HG02981 (cell line): ENCODE measurements around the gene B3GAT3.
"Not testable (repeated sequence)": the region's sequence is repeated elsewhere in the genome, so short reads cannot be mapped to it uniquely, and the experiment has no call there.

ENCODE experiments used
- ATAC-seq: cut with Tn5 transposase; IDR thresholded peaks from one replicate; pipeline ENCODE4 v1.9.1; 2021; ENCODE audit warnings: mild to moderate bottlenecking, moderate library complexity; ENCODE audit not compliant: unreplicated experiment

Gene B3GAT3

DNA sequence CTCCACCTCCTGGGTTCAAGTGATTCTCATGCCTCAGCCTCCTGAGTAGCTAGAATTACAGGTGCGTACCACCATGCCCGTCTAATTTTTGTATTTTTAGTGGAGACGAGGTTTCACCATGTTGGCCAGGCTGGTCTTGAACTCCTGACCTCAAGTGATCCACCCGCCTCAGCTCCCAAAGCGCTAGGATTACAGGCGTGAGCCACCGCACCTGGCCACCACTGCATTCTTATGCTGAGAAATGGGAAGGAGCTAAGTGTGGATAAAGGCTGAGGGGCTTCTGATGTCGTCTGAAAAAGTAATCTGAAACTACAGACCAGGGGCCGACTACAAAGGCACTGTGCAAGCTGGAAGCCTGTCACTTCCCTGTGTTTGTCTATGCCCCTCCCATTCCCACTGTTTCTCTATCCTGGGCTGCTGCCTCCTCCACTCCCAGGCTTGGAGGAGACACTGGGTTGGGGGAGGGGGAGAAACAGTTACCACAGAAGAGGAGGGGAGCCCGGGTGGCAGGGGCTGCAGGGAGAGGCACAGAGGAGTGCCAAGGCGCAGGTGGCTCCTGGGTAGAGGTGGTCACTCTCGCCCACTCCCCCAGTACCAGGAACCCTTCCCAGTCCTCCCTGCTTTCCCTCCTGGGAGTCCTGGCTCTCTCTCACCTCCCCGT lies 17.2 kb downstream of the B3GAT3 start:
- no peak for ATAC-seq

DNA sequence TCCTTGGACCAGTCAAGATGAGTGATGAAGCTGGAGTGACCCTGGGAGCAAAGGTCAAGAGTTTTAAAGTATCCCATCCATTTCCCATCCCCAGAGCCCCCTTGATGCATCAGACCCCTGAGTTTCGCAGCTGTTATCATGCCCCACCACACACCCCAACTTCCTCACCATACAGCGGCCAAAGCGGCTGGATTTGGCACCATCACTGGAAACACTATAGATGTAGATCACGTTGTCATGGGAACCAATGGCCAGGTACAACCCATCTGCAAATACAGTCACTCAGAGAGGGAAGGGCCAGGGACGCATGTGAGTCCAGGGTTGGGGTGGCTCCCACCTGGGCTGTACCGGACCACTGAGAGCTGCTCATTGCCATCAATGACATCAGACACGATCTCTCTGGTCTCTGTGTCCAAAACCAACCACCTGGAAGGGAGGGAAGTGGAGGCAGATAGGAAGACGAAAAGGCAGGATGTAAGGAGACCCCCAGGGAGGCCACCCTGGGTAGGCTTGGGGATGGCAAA lies 17.9 kb downstream of the B3GAT3 start:
- ATAC-seq: no peak

DNA sequence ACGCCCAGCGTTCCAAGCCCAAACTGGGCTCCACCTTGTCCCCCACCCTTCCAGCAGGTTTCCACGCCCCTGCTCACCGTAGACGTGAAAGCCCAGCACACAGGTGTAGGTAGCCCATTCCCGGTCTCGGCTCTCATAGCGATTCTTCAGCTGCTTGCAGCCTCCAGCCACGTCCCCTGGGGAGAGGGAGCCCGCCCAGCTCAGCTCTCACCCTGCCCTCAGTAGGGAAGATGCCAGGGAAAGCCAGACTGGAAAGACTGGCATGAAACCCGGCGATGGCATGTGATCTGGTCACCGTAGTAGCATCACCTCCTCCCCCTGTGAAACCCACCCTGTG lies 18.7 kb downstream of the B3GAT3 start:
- ATAC-seq: no peak

DNA sequence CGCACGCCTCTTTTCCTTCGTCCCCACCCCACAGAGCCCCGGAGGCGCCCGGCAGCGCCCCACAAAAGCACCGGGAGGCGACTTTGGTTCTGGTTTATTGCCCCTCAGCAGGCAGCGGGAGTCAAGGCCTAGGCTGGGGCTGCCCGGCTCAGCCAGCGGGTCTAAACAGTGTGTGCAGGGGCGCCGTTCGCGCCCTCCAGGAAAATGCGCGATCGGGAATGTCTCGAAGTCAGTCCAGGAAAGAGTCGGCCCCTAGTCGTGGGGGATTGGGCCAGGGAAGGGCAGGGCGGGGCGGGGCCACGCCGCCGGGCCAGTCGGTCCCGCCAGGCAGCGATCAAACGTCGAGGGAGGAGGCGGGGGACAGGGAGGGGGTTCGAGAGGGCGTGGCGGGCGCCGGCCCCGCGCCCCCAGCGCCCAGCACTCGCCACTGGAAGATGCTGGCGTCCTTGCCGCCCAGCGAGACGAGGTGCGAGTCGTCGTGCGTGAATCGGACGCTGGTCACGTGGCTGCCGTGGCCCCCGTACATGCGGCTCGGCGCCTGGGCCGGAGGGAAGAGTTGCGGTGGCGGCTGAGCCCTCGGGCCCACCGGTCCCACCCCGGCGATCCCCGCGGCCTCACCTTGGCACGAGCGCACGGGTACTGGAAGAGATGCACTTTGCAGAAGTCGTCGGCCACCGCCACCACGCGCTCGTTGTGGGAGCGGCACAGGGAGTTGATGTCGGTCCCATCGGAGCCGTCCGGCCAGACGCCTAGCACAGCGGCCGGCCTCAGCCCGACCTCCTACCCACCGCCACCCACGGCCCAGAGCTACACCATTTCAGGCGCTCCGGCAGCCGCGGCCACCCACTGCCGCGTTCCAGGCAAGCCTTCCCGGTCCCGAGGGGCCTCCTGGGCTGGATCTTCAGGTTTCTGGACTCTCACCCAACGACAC lies 19.4 kb downstream of the B3GAT3 start:
- no peak for ATAC-seq

DNA sequence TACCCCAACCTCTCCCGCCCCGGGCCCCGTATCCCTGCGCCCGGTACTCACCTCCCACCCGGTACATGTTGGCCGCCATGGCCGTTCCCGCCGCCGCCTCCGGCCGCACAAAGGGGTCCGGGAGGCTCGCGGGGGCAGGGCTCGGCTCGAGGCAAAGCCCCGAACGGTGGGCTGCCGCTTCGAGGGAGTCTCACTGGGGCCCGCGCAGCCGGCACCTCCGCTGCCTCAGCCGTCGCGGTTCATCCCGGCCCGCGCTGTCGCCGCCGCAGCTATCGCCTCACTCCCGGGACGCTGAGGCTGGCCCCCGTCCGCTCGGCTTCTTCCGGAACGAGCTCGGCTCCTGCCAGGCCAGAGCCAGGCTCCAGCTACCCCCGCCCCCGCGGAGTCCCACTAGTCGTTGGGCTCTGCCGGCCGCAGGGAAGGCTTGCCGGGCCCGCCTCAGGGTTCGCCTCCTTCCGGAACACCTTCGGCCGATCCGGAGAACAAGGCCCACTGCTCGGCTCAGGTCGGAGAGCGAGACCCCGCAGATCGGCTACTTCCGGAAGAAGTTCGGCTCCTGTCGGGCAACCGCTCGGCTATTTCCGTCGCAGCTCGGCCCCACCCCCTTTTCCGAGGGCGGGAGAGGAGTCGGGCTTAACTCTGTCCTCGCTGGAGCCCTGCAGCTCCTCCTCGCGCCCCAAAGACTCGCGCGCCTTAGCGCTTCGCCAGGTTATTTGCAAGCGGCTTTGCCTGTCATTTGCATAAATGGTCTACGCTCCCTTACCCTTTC lies 20.2 kb downstream of the B3GAT3 start, which contains the start of gene MTA2:
Gene MTA2, minus strand, starts transcription at position 494 of the 769 bp plus-strand sequence. Its CDS starts 415 bp downstream, at position 79.
- ATAC-seq: peak; percentile 68

DNA sequence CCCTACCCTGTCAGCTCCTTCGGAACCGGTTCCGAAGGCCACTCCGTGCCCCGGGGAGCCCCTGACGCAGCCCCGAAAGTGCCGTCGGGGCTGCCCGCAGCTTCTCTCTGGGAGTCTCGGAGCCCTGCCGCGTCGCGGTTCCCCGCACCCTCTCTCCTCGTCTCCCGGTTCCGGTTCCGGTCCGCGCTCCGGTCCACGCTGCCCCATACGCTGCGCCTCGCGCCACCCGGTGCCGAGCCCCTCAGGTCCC lies 20.7 kb downstream of the B3GAT3 start:
- ATAC-seq: no peak

DNA sequence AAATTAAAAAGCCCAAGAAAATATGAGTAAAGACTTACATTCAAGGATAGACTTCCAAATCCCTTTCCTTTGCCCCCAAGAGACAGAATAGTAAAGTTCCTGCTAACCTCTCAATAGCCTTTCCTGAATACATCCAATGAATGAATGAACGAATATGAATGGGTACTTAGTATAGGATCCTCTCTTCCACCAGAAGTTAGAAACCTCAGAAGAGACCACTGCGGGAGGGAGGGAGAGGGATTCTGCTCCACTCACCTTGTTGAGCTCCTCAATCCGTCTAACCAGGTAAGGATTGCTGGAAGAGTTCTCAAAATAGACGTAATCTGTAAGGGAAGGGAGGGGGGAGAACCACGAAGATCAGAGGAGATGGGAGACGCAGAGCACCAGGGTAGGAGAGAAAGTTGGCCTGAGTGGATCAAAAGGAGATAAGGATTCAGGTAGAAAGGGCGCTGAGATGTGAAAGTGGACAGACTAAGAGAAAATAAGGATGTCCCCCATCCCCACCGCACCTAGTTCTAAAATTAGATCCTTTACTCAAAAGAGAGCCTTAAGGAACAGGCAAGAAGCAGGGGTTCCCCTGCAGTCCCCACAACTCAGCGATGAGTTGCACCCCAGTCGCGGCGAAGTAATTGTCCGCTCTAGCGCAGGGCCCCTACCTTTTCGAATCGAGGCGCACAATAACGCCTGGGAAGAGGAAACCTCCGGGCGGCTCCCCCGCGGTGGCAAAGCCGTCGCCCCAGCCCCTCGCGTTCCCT lies 21.2 kb downstream of the B3GAT3 start:
- no peak for ATAC-seq

DNA sequence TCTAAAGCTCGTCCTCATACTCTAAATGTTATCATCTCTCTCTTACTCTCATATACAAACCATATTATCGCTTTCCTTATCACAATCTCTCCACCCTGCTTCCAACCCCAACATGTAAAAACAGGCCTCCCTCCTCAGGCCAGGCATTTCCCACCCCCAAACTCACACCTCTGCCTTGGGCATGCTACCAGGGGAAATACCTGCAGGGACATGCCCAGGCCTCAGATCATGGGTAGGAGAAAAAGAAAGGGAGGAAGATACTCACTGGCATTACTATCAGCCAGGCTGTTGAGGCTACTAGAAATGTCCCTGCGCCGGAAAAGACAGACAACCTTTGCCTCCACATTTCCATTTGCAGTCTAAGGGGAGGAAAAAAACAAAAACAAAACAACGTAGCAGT lies 21.9 kb downstream of the B3GAT3 start:
- no peak for ATAC-seq

DNA sequence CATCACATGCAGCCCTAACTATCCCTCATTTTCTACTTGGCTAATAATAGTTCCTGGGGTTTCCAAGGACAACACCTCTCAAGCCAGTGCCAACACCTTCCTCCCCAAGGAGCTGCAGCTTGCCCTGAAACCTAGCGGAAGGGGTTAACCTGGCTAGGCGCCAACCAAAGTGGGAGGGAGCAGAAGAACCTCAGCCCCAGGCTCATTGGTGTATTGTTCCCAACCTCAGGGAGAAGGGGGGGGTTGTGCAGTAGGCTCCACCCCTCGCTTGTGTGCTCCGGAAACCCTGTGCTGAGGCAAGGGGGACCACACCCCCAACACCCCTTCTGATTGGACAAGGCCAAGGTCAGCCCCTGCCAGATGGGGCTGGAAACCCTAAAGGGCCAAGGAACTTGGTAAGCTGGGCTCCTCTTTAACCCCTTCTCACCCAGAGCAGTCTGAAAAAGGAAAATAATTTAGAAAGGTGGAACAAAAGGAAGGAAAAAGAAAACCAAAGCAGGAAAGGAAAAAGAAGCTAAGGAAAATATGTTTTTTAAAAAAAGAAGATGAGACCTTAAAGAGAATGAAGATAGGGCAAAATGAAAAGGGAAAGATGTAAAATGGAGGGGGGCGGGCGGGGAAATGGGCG lies 22.6 kb downstream of the B3GAT3 start:
- ATAC-seq: peak; percentile 54

DNA sequence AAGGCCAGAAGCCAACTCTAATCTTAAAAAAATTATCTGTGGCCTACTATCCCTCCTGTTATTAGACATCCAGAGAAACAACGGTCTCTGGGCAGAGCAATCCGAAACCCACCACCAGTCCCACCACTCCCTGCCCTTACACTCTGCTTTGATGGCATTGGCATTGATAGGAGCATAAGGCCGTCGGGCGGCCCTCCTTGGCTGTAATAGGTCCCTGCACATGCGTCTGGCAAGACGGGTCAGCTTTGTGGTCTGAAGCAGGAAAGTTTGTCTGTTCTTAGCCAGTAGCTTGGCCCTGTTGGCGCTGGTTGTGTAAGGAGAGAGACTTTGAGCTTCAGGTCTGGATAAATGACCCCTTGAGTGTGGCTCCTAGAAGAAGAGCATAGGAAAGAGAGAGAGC lies 26.7 kb downstream of the B3GAT3 start:
- no peak for ATAC-seq

DNA sequence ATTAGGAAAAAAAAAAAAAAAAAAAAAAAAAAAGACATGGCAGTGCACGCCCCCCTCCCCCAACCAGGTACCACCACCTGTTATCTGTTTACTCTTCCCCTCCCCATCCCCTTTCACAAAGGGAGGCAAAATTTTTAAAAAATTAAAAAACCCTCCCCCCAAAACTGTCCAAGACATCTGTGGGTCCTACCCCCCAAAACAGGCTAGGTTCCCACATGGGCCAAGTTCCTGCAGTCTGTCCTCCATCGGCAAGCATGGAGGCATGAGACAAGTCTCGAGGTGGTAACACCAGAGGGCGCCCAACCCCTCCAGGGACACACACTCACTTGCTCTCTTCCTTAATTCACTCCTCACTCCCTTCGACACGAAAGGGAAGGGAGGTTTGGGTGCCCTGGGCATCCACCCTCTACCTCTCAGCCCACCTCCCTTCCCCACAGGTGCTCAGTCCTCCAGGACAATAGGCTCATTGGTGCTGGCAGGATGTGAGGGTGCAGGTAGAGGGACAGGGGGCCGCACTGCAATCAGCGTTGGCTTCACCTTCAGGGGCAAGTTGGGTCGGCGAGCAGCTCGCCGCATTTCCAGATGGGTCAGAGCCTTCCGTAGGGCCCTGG lies 28.2 kb downstream of the B3GAT3 start:
- ATAC-seq: no peak

DNA sequence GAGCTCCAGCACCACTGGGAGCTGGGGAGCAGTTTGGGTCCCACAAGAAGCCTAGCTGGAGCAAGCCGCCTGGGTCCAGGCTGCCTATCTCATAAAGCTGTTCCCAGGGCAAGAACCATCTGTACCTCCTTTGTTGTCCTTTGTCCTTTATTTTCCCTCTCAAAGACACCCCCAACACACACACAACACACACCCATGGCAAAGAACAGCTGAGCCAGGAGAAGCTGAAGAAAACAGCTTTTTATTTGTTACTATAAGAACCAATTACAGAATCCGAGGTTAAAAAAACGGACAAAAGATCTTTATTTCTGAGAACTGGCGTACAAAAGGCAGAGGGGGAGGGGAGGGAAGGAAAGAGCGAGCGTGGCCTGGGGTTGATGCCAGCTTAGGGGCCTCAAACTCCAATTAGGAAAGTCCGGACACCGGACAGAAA lies 28.8 kb downstream of the B3GAT3 start:
- ATAC-seq: no peak

DNA sequence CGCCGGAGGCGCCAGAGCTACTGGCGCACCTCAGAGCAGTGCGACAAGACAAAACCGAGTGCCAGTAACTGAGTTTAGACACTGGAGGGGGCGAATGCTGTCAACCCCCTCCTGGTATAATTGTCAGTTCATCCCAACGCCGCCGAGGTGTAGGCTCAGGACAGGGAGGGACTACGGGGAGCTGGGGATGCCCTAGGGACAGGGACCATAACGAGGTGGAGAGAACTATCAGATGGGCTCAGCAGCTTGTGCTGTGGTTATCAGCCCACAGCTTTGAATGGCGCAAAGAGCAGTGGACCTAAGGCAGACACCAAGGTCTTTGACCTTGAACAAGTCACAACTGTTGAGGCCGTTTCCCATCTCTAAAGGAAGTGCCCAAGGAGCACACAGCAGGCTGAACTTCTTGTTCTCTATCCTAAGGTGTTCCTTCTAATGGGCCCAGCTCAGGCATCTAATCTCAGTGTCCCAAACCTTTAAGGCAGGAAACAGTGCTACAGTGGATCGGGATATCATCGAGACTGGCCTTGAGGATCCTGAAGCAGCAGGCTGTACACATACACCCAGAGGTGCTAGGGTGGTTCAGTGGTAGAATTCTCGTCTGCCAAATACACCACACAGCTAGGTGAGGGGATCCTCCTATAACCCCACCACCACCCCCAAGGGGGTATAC lies 29.5 kb downstream of the B3GAT3 start:
- ATAC-seq: no peak

DNA sequence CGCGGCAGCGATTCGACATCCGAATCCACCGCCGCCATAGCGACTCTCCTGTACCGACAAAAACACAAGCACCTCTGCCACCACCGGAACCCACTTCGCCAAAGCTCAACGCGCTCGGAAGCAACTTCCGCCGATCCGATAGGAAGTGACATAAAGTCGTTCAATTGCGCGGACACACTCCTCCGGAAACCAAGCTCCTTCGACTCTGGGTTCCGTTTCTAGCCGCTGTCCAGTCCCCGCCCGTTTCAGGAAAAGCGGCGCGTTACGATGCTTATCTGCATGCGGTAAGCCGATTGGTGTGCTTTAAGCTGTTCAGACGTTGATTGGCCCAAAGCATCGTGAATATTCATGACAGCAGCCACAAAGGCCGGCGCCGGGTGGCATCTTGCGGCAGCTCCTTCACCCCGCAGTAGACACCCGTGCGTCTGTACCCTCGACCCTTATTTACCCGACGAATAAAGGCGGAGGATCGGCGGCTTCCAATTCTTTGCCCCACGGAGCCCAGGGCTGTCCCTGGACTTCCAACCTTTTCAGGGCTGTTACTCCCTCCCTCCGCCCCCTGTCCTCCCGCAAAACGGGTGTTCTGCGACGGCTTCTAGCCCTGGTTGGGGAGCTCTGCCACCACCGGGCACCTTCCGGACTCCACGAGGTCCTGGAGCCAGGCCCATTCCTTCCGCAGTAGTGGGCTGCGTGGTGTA lies 30.2 kb downstream of the B3GAT3 start, which contains the start of gene TUT1:
Gene TUT1, minus strand, starts transcription at position 76 of the 698 bp plus-strand sequence. Its CDS starts 38 bp downstream, at position 38.
- ATAC-seq: peak; percentile 87

DNA sequence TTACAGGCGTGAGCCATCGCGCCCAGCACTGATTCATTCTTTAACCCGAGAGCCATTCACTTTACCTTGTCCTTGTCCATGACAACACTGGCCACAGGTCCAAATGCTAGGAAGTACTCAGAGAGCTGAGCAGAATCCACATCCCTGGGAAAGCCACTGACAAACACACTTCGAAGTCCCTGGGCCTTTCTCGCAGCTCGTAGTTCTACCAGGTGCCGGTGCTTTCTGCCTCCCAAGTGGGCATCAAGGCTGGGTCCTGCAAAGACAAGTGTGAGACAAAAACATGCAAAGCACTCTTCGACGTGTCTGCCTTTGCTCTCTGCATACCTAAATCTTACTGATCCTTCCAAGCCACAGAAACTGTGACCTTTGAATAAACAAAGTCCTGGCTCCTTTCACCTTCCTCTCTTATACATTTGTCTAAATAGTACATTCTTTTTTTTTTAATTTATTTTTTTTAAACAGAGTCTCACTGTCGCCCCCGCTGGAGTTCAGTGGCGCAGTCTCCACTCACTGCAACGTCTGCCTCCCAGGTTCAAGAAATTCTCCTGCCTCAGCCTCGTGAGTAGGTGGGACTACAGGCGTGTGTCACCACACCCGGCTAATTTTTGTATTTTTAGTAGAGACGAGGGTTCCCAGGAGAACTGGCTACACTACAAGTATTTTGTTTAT lies 32.7 kb downstream of the B3GAT3 start:
- ATAC-seq: no peak

DNA sequence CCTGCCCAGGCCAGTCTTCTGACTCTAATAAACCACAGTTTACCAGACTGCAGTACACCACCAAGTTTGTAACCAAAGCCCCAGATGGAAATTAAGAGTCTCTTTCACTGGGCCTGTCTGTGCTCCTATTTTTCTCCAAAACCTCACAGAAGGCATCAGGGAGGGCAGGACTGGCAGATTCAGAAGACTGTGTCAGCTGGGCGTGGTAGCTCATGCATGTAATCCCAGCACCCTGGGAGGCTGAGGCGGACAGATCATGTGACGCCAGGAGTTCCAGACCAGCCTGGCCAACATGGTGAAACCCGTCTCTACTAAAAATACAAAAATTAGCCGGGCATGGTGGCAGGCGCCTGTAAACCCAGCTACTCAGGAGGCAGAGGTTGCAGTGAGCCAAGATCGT lies 36.4 kb downstream of the B3GAT3 start:
- ATAC-seq: not testable (repeated sequence)

DNA sequence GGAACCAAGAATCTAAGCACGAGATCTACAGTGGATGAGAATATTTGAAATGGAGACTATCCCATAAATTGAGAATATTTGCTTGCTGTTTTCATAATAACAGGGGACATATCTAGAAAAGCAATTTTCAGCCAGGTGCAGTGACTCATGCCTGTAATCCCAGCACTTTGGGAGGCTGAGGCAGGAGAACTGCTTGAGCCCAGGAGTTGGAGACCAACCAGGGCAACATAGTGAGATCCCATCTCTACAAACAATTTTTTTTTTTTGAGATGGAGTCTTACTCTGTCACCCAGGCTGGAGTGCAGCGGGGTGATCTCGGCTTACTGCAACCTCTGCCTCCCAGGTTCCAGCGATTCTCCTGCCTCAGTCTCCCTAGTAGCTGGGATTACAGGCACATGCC lies 40.1 kb downstream of the B3GAT3 start:
- ATAC-seq: not testable (repeated sequence)
